GM21528 (cell line): ENCODE data around the gene ZNRF2.

Experiments used
- ATAC-seq: cut with Tn5 transposase; IDR thresholded peaks from one replicate; pipeline ENCODE4 v1.9.1; 2021; ENCODE audit warnings: mild to moderate bottlenecking, moderate library complexity; ENCODE audit not compliant: unreplicated experiment, low FRiP score

ZNRF2 gene

GRCh38 chr7:30390736-30391636, 106.6 kb downstream of the ZNRF2 start:
- ATAC-seq: no peak

- no peak for ATAC-seq
Observed at GRCh38 chr7:30391806-30392205, 107.4 kb downstream of the ZNRF2 start.

- no peak for ATAC-seq
Observed at GRCh38 chr7:30395676-30396075, 111.3 kb downstream of the ZNRF2 start.

- ATAC-seq: no peak
Observed at GRCh38 chr7:30396389-30396788, 112.0 kb downstream of the ZNRF2 start.

- ATAC-seq: no peak
Observed at GRCh38 chr7:30403477-30403876, 119.1 kb downstream of the ZNRF2 start.

- no peak for ATAC-seq
Observed at GRCh38 chr7:30405179-30405578, 120.8 kb downstream of the ZNRF2 start.

- ATAC-seq: no peak
Observed at GRCh38 chr7:30406664-30407425, 122.4 kb downstream of the ZNRF2 start.

GRCh38 chr7:30411173-30411572, 126.8 kb downstream of the ZNRF2 start:
- ATAC-seq: no peak

GRCh38 chr7:30411897-30412296, 127.5 kb downstream of the ZNRF2 start:
- no peak for ATAC-seq

- no peak for ATAC-seq
Observed at GRCh38 chr7:30412782-30413504, 128.5 kb downstream of the ZNRF2 start.

GRCh38 chr7:30413864-30414263, 129.5 kb downstream of the ZNRF2 start:
- no peak for ATAC-seq
